H1 (cell line): ENCODE results near the gene JOSD2. TPM values are rescaled to one million over a fixed set of nuclear protein-coding genes. Genes with fewer than 3 reads are reported as not detected.

Source experiments
- ATF3 ChIP-seq: IDR thresholded peaks from 2 replicates; pipeline ENCODE4 v1.6.1; 2011; ENCODE audit warnings: low read depth, mild to moderate bottlenecking, low read length; ENCODE audit not compliant: insufficient read depth
- CEBPB ChIP-seq: IDR thresholded peaks from 2 replicates; pipeline ENCODE4 v1.6.1; 2012; ENCODE audit warnings: low read depth, low read length
- KDM5A ChIP-seq: fragments of 200-600 bp; IDR thresholded peaks from 2 replicates; pipeline ENCODE4 v1.7.1; 2012; ENCODE audit warnings: mild to moderate bottlenecking, low read length, inconsistent platforms, mixed read lengths
- NRF1 ChIP-seq: IDR thresholded peaks from 2 replicates; pipeline ENCODE4 v1.6.1; 2011; ENCODE audit warnings: mild to moderate bottlenecking, low read depth, low read length, improper control_type of control experiment
- POLR2AphosphoS5 ChIP-seq: IDR thresholded peaks from 2 replicates; pipeline ENCODE4 v1.6.1; 2011; ENCODE audit warnings: low read depth, low read length
- SAP30 ChIP-seq: fragments of 300-600 bp; sonication (generic); IDR thresholded peaks from 2 replicates; pipeline ENCODE4 v1.7.1; 2012; ENCODE audit warnings: low read length, moderate library complexity, mild to moderate bottlenecking, inconsistent platforms; ENCODE audit not compliant: insufficient read depth, insufficient replicate concordance
- SIRT6 ChIP-seq: IDR thresholded peaks from one replicate; pipeline ENCODE4 v1.7.1; 2012; ENCODE audit warnings: low read length, inconsistent platforms
- SUZ12 ChIP-seq: fragments of 200-600 bp; sonication (generic); IDR thresholded peaks from 2 replicates; pipeline ENCODE4 v1.6.1; 2012; ENCODE audit warnings: mild to moderate bottlenecking, inconsistent platforms, low read length, moderate library complexity, mixed read lengths
- polyA plus RNA-seq, 7 experiments: library from polyadenylated mRNA; depleted of rRNA in 3 of 7; stranded (reverse) in 5 of 7; unstranded in 2 of 7; fragments of >200 nt in 5 of 7; fragments of 200-250 nt in 2 of 7; gene quantifications; 1 replicate in 5 of 7; 2 replicates in 1 of 7; 4 replicates in 1 of 7; pipeline versions ENCODE4 v1.2.1 to v1.2.3, GENCODE V29; 2011 to 2013; ENCODE audit warnings: missing spikeins in 2 of 7, mixed read lengths in 2 of 7
- total RNA-seq: library from RNA; stranded (reverse); fragmentation: NEBNext Ultra II Directional; extraction: Animal tissue kit (Norgen Biotek cat#: 25700); gene quantifications from 2 replicates; pipeline ENCODE4 v1.2.1, GENCODE V29; 2021

JOSD2 gene
- total and polyA plus RNA-seq, 2 of the 8 experiments (the other 6 are each of a cell fraction or from before 2014, with no cell fraction given) = 1.9 to 6.6 TPM

GRCh38 chr19:50498219-50499056, 12.6 kb downstream of the JOSD2 start (continued):
- no peak for TF ChIP-seq KDM5A
- TF ChIP-seq ATF3 = no peak
- TF ChIP-seq NRF1 = no peak
- TF ChIP-seq CEBPB = no peak
- TF ChIP-seq SUZ12 = no peak; the same call in 1 of the 2 replicates
- no peak for TF ChIP-seq SAP30
- TF ChIP-seq POLR2AphosphoS5 = no peak
- TF ChIP-seq SIRT6 = no peak
